HepG2 (cell line): ENCODE results near the gene NPBWR2. TPM values are rescaled to one million over a fixed set of nuclear protein-coding genes. Genes with fewer than 3 reads are reported as not detected.

ENCODE experiments used
- BATF2 ChIP-seq: sonication (generic); formaldehyde crosslinking; IDR thresholded peaks from 2 replicates; pipeline ENCODE4 v1.8.0; 2022; ENCODE audit warnings: mild to moderate bottlenecking, missing genetic modification reagents, moderate library complexity
- CREB1 ChIP-seq, 2 experiments: fragments of 450-650 bp in 1 of 2; IDR thresholded peaks; 2 replicates each; pipeline ENCODE4 v1.6.1; 2016 to 2017; ENCODE audit warnings: control low read depth in 1 of 2, mild to moderate bottlenecking in 1 of 2, missing compliant biosample characterization in 1 of 2, missing genetic modification characterization in 1 of 2
- E2F1 ChIP-seq: sonication (generic); formaldehyde crosslinking; IDR thresholded peaks from 2 replicates; pipeline ENCODE4 v1.5.0; 2020; ENCODE audit warnings: missing genetic modification reagents
- FOXP1 ChIP-seq, 2 experiments: fragments of 450-650 bp in 1 of 2; IDR thresholded peaks; 2 replicates each; pipeline ENCODE4 v1.6.1; 2017 to 2018; ENCODE audit warnings: antibody characterized with exemption in 1 of 2
- HIC2 ChIP-seq: sonication (generic); formaldehyde crosslinking; IDR thresholded peaks from 2 replicates; pipeline ENCODE4 v1.9.0; 2022; ENCODE audit warnings: low read depth, missing genetic modification reagents
- KIAA2018 ChIP-seq: sonication (generic); formaldehyde crosslinking; IDR thresholded peaks from 2 replicates; pipeline ENCODE4 v1.5.0; 2020; ENCODE audit warnings: mild to moderate bottlenecking, missing genetic modification reagents, borderline replicate concordance
- KMT2B ChIP-seq: IDR thresholded peaks from 2 replicates; pipeline ENCODE4 v1.6.1; 2016; ENCODE audit warnings: missing genetic modification reagents, missing compliant biosample characterization
- MED13 ChIP-seq: sonication (generic); formaldehyde crosslinking; IDR thresholded peaks from 2 replicates; pipeline ENCODE4 v1.5.0; 2020; ENCODE audit warnings: missing genetic modification reagents
- MNT ChIP-seq: fragments of 450-650 bp; IDR thresholded peaks from 2 replicates; pipeline ENCODE4 v1.6.1; 2016
- PHF5A ChIP-seq: IDR thresholded peaks from one replicate; pipeline ENCODE4 v1.6.1; 2018; ENCODE audit warnings: low read depth, missing genetic modification reagents; ENCODE audit not compliant: unreplicated experiment
- REL ChIP-seq: sonication (generic); formaldehyde crosslinking; conservative IDR thresholded peaks from 2 replicates; pipeline ENCODE4 v1.8.0; 2022; ENCODE audit warnings: mild to moderate bottlenecking, missing genetic modification reagents, moderate library complexity
- RORA ChIP-seq: sonication (generic); formaldehyde crosslinking; IDR thresholded peaks from 2 replicates; pipeline ENCODE4 v1.5.0; 2020; ENCODE audit warnings: mild to moderate bottlenecking, missing genetic modification reagents, moderate library complexity
- ZBTB26 ChIP-seq: IDR thresholded peaks from 2 replicates; pipeline ENCODE4 v1.6.1; 2016; ENCODE audit warnings: missing compliant biosample characterization, missing genetic modification reagents, borderline replicate concordance
- ZNF333 ChIP-seq: sonication (generic); formaldehyde crosslinking; IDR thresholded peaks from 2 replicates; pipeline ENCODE4 v1.4.0; 2020; ENCODE audit warnings: mild to moderate bottlenecking, missing genetic modification reagents, borderline replicate concordance
- polyA plus RNA-seq, 8 experiments: library from polyadenylated mRNA; depleted of rRNA in 3 of 8; stranded (reverse) in 7 of 8; unstranded in 1 of 8; fragments of >200 nt; fragmentation: Illumina TruSeq in 4 of 8; extraction: Trizol in 4 of 8; gene quantifications; 2 replicates each; pipeline versions ENCODE4 v1.2.1 to v1.2.3, GENCODE V29; 2011 to 2016; ENCODE audit warnings: low read depth in 4 of 8, missing spikeins in 1 of 8, mixed read lengths in 1 of 8; ENCODE audit not compliant: insufficient read depth in 1 of 8
- total RNA-seq, 5 experiments: library from RNA; depleted of rRNA; stranded (reverse); fragments of >200 nt; fragmentation: Illumina TruSeq; extraction: Trizol; gene quantifications; 2 replicates each; pipeline ENCODE4 v1.2.3, GENCODE V29; 2016; ENCODE audit warnings: low read depth in 1 of 5

NPBWR2 gene
- total and polyA plus RNA-seq, 2 of the 13 experiments (the other 11 are each of a cell fraction or from before 2014, with no cell fraction given), result not detected

GRCh38 chr20:64056639-64056888, 50.8 kb downstream of the NPBWR2 start (continued):
- no peak for TF ChIP-seq BATF2 (CRISPR knock-in tag)
- no peak for TF ChIP-seq E2F1 (CRISPR knock-in tag)
- TF ChIP-seq HIC2 (CRISPR knock-in tag), result no peak
- TF ChIP-seq REL (CRISPR knock-in tag), result no peak; the same call in 1 of the 2 replicates
- no peak for TF ChIP-seq MNT
- TF ChIP-seq FOXP1 (IDR thresholded peaks at IDR 0.05), result no peak
- TF ChIP-seq FOXP1 (CRISPR knock-in tag; IDR thresholded peaks at IDR 0.05), result 0 out of 2 replicates have a peak, but pooled peaks have one; percentile 17
- no peak for TF ChIP-seq ZNF333
- peak; percentile 10 for TF ChIP-seq PHF5A (CRISPR knock-in tag)
- TF ChIP-seq RORA (CRISPR knock-in tag), result no peak
- no peak; the same call in 1 of the 2 replicates for TF ChIP-seq MED13 (CRISPR knock-in tag)
- TF ChIP-seq KIAA2018 (CRISPR knock-in tag), result no peak
- TF ChIP-seq KMT2B, result no peak
- TF ChIP-seq ZBTB26 (CRISPR knock-in tag), result no peak
- no peak for TF ChIP-seq CREB1 (IDR thresholded peaks at IDR 0.05)
- no peak for TF ChIP-seq CREB1 (CRISPR knock-in tag; IDR thresholded peaks at IDR 0.05)
